ENCODE data around the gene HOXB13.
"Not testable (repeated sequence)": the region's sequence is repeated elsewhere in the genome, so short reads cannot be mapped to it uniquely, and the experiment has no call there.

Gene HOXB13

GRCh38 chr17:48726114-48726915, 2.2 kb downstream of the HOXB13 start:
- DNase-seq (ENCODE audit: low read depth): no peak

GRCh38 chr17:48725288-48726064, 3.1 kb downstream of the HOXB13 start:
- DNase-seq (ENCODE audit: low read depth): no peak

GRCh38 chr17:48725004-48725287, 3.6 kb downstream of the HOXB13 start:
- no peak for DNase-seq (ENCODE audit: low read depth)

GRCh38 chr17:48724251-48725003, 4.1 kb downstream of the HOXB13 start:
- peak; percentile 11 for DNase-seq (ENCODE audit: low read depth)

GRCh38 chr17:48723423-48724250, 4.9 kb downstream of the HOXB13 start:
- DNase-seq (ENCODE audit: low read depth): no peak

GRCh38 chr17:48722915-48723422, 5.6 kb downstream of the HOXB13 start, which contains the start of gene PRAC2:
TSS of gene PRAC2 (plus strand) at chr17:48723185. CDS start at chr17:48724411, 1,226 bp downstream.
- DNase-seq (ENCODE audit: low read depth): no peak

- DNase-seq (ENCODE audit: low read depth): no peak
Observed at GRCh38 chr17:48722201-48722907, 6.2 kb downstream of the HOXB13 start, which contains the start of gene PRAC1. TSS of gene PRAC1 (minus strand) at chr17:48722518. CDS start at chr17:48722392, 126 bp downstream.

- DNase-seq (ENCODE audit: low read depth): no peak
Observed at GRCh38 chr17:48721009-48721402, 7.5 kb downstream of the HOXB13 start.

- no peak for DNase-seq (ENCODE audit: low read depth)
Observed at GRCh38 chr17:48720266-48721008, 8.1 kb downstream of the HOXB13 start.

GRCh38 chr17:48719642-48720265, 8.8 kb downstream of the HOXB13 start:
- no peak for DNase-seq (ENCODE audit: low read depth)

- no peak for DNase-seq (ENCODE audit: low read depth)
Observed at GRCh38 chr17:48718761-48719641, 9.5 kb downstream of the HOXB13 start.

- DNase-seq (ENCODE audit: low read depth): no peak
Observed at GRCh38 chr17:48718227-48718760, 10.3 kb downstream of the HOXB13 start.

GRCh38 chr17:48717367-48718226, 11.0 kb downstream of the HOXB13 start:
- no peak for DNase-seq (ENCODE audit: low read depth)

- not testable (repeated sequence) for DNase-seq (ENCODE audit: low read depth)
Observed at GRCh38 chr17:48716549-48716948, 12.0 kb downstream of the HOXB13 start.

- no peak for DNase-seq (ENCODE audit: low read depth)
Observed at GRCh38 chr17:48715496-48716399, 12.8 kb downstream of the HOXB13 start.

- DNase-seq (ENCODE audit: low read depth): no peak
Observed at GRCh38 chr17:48711128-48711527, 17.4 kb downstream of the HOXB13 start.

Data from HS-27A (cell line).